HG02610 (cell line): Measurements from ENCODE around the gene REM1.
A peak's percentile ranks its signal among the peaks of the same experiment; 100 is the strongest.
"Not testable (repeated sequence)": the region's sequence is repeated elsewhere in the genome, so short reads cannot be mapped to it uniquely, and the experiment has no call there.

ENCODE experiments used
- ATAC-seq: cut with Tn5 transposase; IDR thresholded peaks from one replicate; pipeline ENCODE4 v1.9.1; 2021; ENCODE audit warnings: mild to moderate bottlenecking, moderate library complexity; ENCODE audit not compliant: unreplicated experiment

REM1 gene, protein sequence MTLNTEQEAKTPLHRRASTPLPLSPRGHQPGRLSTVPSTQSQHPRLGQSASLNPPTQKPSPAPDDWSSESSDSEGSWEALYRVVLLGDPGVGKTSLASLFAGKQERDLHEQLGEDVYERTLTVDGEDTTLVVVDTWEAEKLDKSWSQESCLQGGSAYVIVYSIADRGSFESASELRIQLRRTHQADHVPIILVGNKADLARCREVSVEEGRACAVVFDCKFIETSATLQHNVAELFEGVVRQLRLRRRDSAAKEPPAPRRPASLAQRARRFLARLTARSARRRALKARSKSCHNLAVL

DNA sequence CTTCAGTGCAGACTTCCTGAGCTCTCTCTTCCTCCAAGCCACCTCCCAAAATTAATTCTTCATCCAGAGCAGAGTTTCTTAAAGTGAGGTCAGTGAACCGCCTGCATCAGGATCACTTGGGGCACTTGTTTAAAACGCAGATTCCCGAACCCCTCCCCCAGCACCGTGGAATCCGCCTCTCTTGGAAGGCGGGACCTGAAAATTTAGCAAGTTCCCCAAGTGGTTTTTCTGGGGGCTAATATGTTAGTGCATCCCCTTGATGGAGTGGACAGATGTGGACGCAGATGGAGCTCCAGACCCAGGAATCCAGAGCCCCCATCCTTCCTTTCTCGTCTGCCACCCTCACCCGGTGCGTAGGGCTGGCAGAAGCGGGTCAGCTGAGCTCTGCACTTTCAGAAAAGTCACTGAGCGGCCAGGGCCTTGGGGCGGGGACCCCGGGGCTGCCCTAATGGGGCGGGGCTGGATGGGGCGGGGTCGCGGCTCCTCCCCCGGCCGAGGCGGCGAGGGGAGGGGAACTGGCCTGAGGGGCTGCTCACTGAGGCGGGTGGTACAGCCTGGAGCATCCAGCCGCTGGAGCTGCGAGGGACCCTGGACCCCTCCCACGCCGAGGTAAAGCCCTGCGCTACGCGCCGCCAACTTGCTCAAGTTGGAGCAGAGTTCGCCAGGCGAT is at the start of gene REM1, which contains the start of gene DEFB124:
TSS of gene REM1 (plus strand) at position 531 of the 670 bp plus-strand sequence. CDS start 1,158 bp downstream, outside the sequence.
TSS of gene DEFB124 (minus strand) at position 370 of the 670 bp plus-strand sequence. CDS start 2,114 bp downstream, outside the sequence.
- no peak for ATAC-seq

GRCh38 chr20:31425797-31426196 is 49.3 kb upstream of the REM1 start:
- ATAC-seq, result no peak

- not testable (repeated sequence) for ATAC-seq
These were observed 48.1 kb upstream of the REM1 start for GRCh38 chr20:31426891-31427551.

GRCh38 chr20:31427576-31427975 is 47.5 kb upstream of the REM1 start:
- ATAC-seq, result not testable (repeated sequence)

DNA sequence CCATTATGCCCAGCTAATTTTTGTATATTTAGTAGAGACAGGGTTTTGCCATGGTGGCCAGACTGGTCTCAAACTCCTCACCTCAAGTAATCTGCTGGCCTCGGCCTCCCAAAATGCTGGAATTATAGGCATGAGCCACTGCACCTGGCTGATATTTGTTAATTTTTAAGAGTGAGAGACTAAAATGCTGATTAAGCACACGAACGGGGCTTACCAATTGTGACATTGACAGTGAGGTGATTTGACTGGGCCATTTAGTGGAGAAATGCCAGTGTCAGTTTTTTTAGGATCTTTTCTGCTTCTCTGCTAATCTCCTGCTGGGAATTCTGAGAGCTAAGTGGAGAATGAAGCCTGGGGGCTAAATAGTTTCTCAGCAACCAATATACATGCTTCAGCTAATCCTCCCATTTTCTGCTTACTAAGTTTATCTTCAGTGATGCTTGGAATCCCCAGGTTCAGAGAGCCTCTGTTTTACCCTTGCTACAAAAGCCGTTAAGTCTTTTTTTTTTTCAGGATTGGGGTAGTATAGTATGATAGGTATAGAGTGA is 44.4 kb upstream of the REM1 start:
- no peak for ATAC-seq

DNA sequence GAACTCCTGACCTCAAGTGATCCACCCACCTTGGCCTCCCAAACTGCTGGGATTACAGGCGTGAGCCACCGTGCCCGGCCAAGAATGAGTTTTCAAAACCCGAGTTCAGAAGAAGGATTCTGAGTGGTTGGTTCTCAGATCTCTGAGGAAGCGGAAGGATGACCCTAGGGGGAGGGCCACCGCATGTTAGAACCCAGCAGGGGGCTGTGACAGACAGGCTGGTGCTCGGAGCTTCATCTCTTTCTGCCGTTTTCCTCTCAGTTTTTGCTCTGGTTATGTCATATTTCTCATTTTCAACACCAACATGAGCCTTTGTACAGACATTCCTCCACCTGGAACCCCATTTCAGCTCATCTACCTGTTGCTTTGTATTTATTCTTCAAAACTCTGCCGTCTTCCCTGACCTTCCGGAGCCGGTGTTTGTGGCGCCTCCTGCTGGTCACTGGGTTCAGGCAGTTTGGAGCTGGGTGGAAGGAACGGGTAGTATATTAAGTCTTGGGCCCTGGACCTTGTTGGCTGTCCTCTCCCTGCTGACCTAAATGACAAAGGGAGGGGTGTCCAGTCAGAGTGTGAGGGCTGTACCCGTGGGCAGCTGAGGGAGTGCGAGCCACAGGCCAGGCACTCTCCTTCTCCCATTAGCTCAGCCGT is 35.0 kb upstream of the REM1 start, which contains the start of gene DEFB123:
TSS of gene DEFB123 (plus strand) at position 621 of the 648 bp plus-strand sequence. CDS start 67 bp downstream, outside the sequence.
- no peak for ATAC-seq

DNA sequence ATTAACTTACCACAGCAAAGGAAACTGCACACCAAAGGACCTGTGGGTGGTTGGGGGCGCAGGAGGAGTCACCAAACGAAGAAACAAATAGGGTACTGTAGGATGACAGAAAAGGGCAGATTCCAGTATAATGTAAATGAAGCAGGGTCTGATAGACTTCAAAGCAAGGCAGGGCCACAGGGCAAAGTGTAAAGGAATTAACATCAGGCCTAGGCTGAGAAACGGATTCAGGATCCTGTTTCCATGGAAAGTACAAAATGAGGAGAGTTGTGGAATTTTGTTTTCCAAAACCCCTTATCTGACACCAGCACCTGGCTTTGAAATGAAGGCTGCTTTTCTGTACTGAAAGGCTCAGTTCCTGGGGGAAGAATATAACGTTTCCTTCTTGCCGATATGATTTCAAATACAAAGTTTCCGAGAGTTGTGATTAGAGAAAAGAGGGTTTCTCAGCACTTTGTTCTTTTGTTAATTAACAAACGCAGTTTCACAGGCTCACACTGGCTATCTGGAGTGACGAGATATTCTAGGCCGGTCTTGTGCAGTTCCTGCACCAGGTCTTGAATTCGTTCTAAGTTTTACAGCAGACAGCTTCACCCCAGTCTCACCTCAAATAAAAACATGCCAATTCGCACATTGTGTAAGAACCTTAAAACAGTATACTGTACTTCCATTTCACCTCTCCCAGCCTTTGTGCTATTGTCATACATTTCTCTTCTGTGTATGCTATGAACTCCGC is 28.8 kb upstream of the REM1 start:
- ATAC-seq, result no peak

- no peak for ATAC-seq
These were observed 25.3 kb upstream of the REM1 start for GRCh38 chr20:31449511-31450414.

GRCh38 chr20:31452575-31452974 is 22.5 kb upstream of the REM1 start:
- no peak for ATAC-seq

- no peak for ATAC-seq
These were observed 20.7 kb upstream of the REM1 start for GRCh38 chr20:31454361-31454760.

DNA sequence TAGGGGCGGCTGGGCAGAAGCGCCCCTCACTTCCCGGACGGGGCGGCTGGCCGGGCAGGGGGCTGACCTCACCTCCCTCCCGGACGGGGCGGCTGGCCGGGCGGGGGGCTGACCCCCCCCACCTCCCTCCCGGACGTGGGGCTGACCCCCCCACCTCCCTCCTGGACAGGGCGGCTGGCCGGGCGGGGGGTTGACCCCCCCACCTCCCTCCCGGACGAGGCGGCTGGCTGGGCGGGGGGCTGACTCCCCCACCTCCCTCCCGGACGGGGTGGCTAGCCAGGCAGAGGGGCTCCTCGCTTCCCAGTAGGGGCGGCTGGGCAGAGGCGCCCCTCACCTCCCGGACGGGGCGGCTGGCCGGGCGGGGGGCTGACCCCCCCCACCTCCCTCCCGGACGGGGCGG is 4.1 kb upstream of the REM1 start:
- not testable (repeated sequence) for ATAC-seq

GRCh38 chr20:31472395-31473330 is 2.4 kb upstream of the REM1 start:
- no peak for ATAC-seq

DNA sequence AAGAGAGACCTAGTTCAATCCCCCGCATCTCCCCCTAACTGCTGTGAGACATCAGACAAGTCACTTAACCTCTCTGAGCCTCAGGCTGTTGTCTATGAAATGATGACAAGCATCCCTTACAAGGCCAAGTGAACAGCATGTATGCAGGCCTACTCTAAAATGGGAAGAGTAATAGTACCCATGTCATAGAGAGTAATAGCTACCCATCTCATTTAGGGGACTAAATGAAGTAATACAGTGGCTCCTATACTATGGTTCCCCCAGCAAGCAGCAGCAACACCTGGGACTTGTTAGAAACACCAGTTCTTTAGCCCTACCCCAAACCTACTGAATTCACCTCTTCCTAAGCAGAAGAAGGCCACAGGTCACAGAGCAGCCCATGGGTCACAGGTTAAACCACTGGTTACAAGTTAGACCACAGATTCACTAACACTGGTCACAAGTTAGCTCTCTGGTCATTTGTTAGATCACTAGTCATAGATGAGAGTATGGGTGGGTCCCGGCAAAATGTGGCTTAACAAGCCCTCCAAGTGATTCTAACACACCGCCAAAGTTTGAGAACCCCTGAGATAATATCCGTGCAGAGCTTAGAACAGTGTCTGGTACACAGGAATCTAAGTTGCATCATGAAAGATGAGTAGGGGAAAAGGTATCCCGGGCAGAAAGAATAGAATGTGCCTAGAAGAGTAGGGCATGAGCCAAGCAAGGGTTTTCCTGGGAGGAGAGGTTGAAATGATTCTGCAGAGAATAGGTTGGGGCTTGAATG is 1.6 kb upstream of the REM1 start:
- ATAC-seq, result peak; percentile 13

DNA sequence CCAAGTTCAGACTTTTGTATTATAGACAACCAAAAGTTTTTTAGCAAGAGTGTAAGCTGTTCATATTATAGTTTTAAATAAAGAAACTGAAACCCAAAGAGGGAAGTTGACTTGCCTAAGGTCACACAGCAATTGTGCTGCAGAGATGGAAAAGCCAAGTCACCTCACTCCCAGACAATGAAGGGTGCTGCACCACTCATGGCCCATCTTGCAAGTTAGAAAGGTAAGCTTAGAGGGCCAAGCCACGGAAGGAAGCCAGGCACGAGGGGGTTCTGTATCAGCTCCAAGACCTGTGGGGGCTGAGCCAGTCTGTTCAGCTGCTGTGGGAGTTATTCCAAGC is 1.0 kb upstream of the REM1 start:
- peak; percentile 61 for ATAC-seq

DNA sequence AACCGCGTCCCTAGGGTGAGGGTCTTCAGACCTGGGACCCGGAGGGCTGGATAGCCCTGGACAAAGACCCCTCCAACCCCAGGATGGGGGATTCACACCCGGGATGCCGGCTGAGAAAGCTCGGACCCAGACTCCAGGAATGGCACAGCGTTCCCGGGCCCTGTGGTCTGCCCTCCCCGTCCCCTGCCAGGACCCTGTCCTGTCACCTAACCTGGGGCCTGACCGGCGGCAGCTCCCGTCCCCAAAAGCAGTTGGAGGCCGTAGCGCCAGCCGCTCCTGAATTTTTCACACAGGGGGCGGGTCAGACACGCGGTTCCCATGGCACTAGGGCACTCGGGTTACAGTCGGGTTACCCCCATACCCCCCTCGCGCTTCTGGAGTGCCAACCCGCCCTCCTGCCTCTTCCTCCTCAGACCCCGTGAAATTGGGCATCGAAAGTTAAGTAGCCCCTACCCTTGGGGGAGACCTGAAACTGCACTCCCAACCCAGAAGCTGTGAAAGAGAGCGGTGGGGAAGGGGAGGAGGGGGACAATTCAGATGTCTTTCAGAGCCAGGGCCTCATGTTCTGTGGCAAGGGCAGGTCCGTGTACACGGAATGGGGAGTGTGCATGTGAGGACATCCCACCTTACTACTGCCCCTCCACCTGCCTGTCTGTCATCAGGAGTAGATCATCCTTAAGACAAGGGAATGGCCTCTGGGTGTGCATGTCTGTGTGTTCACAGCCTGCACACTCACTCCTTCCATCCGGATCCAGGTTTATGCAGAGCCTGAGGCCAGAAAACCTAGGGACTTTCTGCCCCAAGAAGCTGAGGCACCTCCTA is 595 bp downstream of the REM1 start:
- ATAC-seq, result no peak

DNA sequence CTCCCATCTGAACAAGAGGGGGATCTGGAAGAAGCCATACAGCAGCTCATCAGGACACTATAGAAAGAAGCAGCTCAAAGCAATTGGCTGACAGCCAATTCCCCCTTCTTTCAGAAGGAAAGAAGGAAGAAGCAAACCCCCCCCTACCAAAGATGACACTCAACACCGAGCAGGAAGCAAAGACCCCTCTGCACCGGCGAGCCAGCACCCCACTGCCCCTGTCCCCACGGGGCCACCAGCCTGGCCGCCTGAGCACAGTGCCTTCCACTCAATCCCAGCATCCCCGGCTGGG is 1.2 kb downstream of the REM1 start:
- ATAC-seq, result no peak
